ENCODE data around the gene DNHD1.

- TF ChIP-seq TBL1XR1 (IDR thresholded peaks at IDR 0.05; ENCODE audit: borderline replicate concordance, low read length, partially characterized antibody): no peak
- TF ChIP-seq EZH2 (conservative IDR thresholded peaks at IDR 0.05; ENCODE audit: low read depth, low read length): no peak
- TF ChIP-seq FOSL2 (CRISPR knock-in tag; IDR thresholded peaks at IDR 0.05): no peak
- no peak for TF ChIP-seq MXD1 (CRISPR knock-in tag; IDR thresholded peaks at IDR 0.05)
- no peak for TF ChIP-seq ZNF292 (CRISPR knock-in tag; IDR thresholded peaks at IDR 0.05; ENCODE audit: borderline replicate concordance, low read depth)
- TF ChIP-seq, protein P1, sequence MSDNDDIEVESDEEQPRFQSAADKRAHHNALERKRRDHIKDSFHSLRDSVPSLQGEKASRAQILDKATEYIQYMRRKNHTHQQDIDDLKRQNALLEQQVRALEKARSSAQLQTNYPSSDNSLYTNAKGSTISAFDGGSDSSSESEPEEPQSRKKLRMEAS (IDR thresholded peaks at IDR 0.05): no peak
- no peak for TF ChIP-seq NFYB (CRISPR knock-in tag; IDR thresholded peaks at IDR 0.05)
- no peak for TF ChIP-seq ZNF121 (CRISPR knock-in tag; IDR thresholded peaks at IDR 0.05)
- TF ChIP-seq U2AF1 (optimal IDR thresholded peaks at IDR 0.05; ENCODE audit: low read depth, low read length): no peak
- TF ChIP-seq ZSCAN21 (CRISPR knock-in tag; IDR thresholded peaks at IDR 0.05; ENCODE audit: borderline replicate concordance): no peak
- no peak for TF ChIP-seq ELF3 (CRISPR knock-in tag; IDR thresholded peaks at IDR 0.05)
- TF ChIP-seq REST (IDR thresholded peaks at IDR 0.05; ENCODE audit: borderline replicate concordance in 1 of 2, low read depth in 1 of 2, low read length in 2 of 2): no peak
- no peak for TF ChIP-seq CEBPB (IDR thresholded peaks at IDR 0.05; ENCODE audit: borderline replicate concordance, low read depth, low read length)
- no peak for TF ChIP-seq POLR2A (IDR thresholded peaks at IDR 0.05; ENCODE audit: insufficient read depth in 1 of 2, low read depth in 2 of 2, low read length in 2 of 2)
These were observed 71.3 kb downstream of the DNHD1 start for GRCh38 chr11:6568191-6568918.

Measured in HepG2 (cell line).